Mesendoderm (in vitro differentiated cells): ENCODE results near the gene FAM50A.
A peak's percentile ranks its signal among the peaks of the same experiment; 100 is the strongest.

Experiments
- DNase-seq: peaks from one replicate; pipeline ENCODE4 v3.0.0; 2013
- H2AK5ac ChIP-seq: 2 replicates; pipeline ENCODE4 v1.6.1; 2013; ENCODE audit warnings: low read length, inconsistent platforms
- H2BK120ac ChIP-seq: 2 replicates; pipeline ENCODE4 v1.6.1; 2013; ENCODE audit warnings: low read depth, mild to moderate bottlenecking, low read length, moderate library complexity, mixed read lengths
- H2BK15ac ChIP-seq: replicated peaks from 2 replicates; pipeline ENCODE4 v1.6.1; 2013; ENCODE audit warnings: low read depth, mild to moderate bottlenecking, moderate library complexity
- H2BK5ac ChIP-seq: 2 replicates; pipeline ENCODE4 v1.6.1; 2013; ENCODE audit warnings: low read length, inconsistent platforms
- H3K18ac ChIP-seq: 2 replicates; pipeline ENCODE4 v1.6.1; 2013; ENCODE audit warnings: mild to moderate bottlenecking, low read length, mixed read lengths
- H3K23ac ChIP-seq: one replicate; pipeline ENCODE4 v1.6.1; 2013; ENCODE audit warnings: low read length
- H3K27ac ChIP-seq: 2 replicates; pipeline ENCODE4 v1.5.1; 2013; ENCODE audit warnings: low read depth, mild to moderate bottlenecking, inconsistent platforms, low read length, moderate library complexity
- H3K27me3 ChIP-seq: 2 replicates; pipeline ENCODE4 v1.6.1; 2013; ENCODE audit warnings: low read length, control low read depth, mild to moderate bottlenecking, inconsistent platforms; ENCODE audit not compliant: insufficient read depth, poor library complexity
- H3K36me3 ChIP-seq: 2 replicates; pipeline ENCODE4 v1.6.1; 2013; ENCODE audit warnings: low read length, inconsistent platforms; ENCODE audit not compliant: control insufficient read depth, insufficient read depth
- H3K4ac ChIP-seq: one replicate; pipeline ENCODE4 v1.6.1; 2013; ENCODE audit warnings: low read depth, mild to moderate bottlenecking, low read length, moderate library complexity
- H3K4me1 ChIP-seq: 2 replicates; pipeline ENCODE4 v1.6.1; 2013; ENCODE audit warnings: low read depth, low read length, inconsistent platforms; ENCODE audit not compliant: control insufficient read depth
- H3K4me2 ChIP-seq: 2 replicates; pipeline ENCODE4 v1.6.1; 2013; ENCODE audit warnings: low read length
- H3K4me3 ChIP-seq: 2 replicates; pipeline ENCODE4 v1.5.1; 2013; ENCODE audit warnings: mild to moderate bottlenecking, low read length
- H3K56ac ChIP-seq: one replicate; pipeline ENCODE4 v1.6.1; 2013; ENCODE audit warnings: low read length
- H3K79me1 ChIP-seq: 2 replicates; pipeline ENCODE4 v1.6.1; 2013; ENCODE audit warnings: low read length, inconsistent platforms
- H3K79me2 ChIP-seq: 2 replicates; pipeline ENCODE4 v1.6.1; 2013; ENCODE audit warnings: mild to moderate bottlenecking, low read length; ENCODE audit not compliant: control insufficient read depth, insufficient read depth
- H3K9ac ChIP-seq: 2 replicates; pipeline ENCODE4 v1.6.1; 2013; ENCODE audit warnings: low read length, inconsistent platforms
- H4K5ac ChIP-seq: one replicate; pipeline ENCODE4 v1.6.1; 2013; ENCODE audit warnings: low read length
- H4K8ac ChIP-seq: one replicate; pipeline ENCODE4 v1.6.1; 2013; ENCODE audit warnings: low read depth, mild to moderate bottlenecking, control low read depth, low read length, moderate library complexity
- WGBS: extraction: QIAGEN DNeasy Blood & Tissue Kit; methylation state at CpG from one replicate; pipeline ENCODE4 v1.1.7; 2013; ENCODE audit warnings: low lambda C conversion rate, missing lambda C conversion rate; ENCODE audit not compliant: insufficient coverage; ENCODE audit errors: extremely low coverage; 5-methylcytosine and 5-hydroxymethylcytosine counted together

FAM50A gene

GRCh38 chrX:154484255-154485149 lies 40.6 kb downstream of the FAM50A start:
- no peak overlapping the region for H3K4me2 ChIP-seq
- no peaks in the 10 kb centered on the region for H3K27me3 ChIP-seq
- H2BK5ac ChIP-seq: no peak overlapping the region
- no peak overlapping the region for H2BK120ac ChIP-seq
- no peaks in the 10 kb centered on the region for H3K79me2 ChIP-seq
- H3K23ac ChIP-seq: no peak overlapping the region
- H4K8ac ChIP-seq: no peak overlapping the region
- H3K4ac ChIP-seq: no peak overlapping the region
- no peak overlapping the region for H3K18ac ChIP-seq
- WGBS: no CpG with 5 or more reads among the region's 16 CpGs
- no peak overlapping the region for H2BK15ac ChIP-seq
- no peak for DNase-seq
- no peak overlapping the region for H3K9ac ChIP-seq
- H3K4me1 ChIP-seq: no peaks in the 10 kb centered on the region
- H3K36me3 ChIP-seq: no peaks in the 10 kb centered on the region
- H2AK5ac ChIP-seq: no peak overlapping the region
- H3K27ac ChIP-seq: no peak overlapping the region
- no peak overlapping the region for H3K4me3 ChIP-seq
- no peaks in the 10 kb centered on the region for H3K79me1 ChIP-seq
- no peak overlapping the region for H4K5ac ChIP-seq
- H3K56ac ChIP-seq: no peak overlapping the region

DNA sequence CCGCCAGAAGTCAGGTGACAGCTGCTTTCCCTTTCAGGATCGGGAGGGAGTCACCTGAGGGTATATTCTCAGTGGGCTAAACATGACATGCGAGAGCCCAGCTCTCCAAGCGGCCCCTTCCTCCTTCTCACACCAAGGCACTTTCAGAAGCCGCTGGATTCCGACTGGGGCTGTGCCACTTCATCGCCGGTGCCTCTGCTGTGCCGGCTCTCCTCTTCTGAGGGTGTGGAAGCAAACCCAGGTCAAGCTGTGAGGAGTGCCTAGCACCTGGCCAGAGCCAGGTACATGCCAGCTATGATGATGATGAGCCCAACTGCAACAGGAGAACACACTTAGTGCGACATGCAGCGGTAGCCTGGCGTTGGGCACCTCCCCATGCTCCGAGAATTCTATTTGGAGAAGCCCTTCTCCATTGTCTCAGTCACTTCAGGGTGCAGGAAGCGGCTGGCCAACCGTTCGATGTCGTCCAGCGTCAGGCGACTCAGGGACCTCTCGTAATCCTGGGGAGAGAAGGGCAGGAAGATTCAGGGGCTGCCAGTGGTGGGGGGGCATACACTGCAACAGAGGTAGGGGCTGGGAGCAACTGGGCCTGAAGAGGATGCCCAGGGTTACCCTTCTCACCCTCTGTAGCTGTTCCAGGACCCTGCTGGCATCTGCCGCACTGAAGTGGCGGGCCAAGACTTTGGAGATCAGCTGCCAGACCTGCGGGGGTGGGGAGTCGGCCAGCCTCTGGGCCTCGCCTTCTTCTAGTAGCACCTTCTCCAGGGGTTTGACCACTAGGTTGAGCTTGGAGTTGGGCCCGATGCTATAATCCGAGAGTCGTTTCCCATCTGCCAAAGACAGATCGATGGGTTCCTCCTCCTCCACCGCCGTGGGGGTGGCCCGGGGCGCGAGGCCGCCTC lies 41.5 kb downstream of the FAM50A start:
- peak overlapping the region; percentile 91 for H3K56ac ChIP-seq
- WGBS: no CpG with 5 or more reads among the region's 35 CpGs

DNA sequence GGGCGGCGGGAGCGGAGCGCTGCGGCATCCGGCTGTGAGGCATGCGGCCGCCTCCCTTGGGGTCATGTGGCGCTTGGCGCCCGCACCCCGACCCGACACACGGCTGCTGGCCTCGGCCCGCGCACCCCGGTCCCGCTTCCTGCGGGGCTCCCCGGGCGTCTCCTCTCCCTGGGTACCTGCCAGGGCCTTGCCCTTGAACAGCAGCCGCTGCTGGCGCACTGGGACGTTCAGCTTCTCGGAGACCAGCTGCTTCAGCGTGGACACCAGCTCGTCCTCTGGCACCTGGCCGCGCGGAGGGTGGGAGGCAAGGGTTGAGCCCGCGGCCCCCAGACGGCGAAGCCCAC lies 42.1 kb downstream of the FAM50A start:
- peak; percentile 6 for DNase-seq
- Histone ChIP-seq H2BK120ac (no peak overlapping the region), H3K79me1 (no peaks in the 10 kb centered on the region), H3K9ac (peak overlapping the region; percentile 87), H2BK15ac (no peak overlapping the region), H2AK5ac (no peak overlapping the region), H4K8ac (no peak overlapping the region), H3K4me2 (peak overlapping the region; percentile 40), H3K27me3 (no peaks in the 10 kb centered on the region), H3K56ac (peak overlapping the region; percentile 91), H4K5ac (no peak overlapping the region), H3K4ac (peak overlapping the region; percentile 71), H2BK5ac (no peak overlapping the region), H3K27ac (no peak overlapping the region), H3K18ac (peak overlapping the region; percentile 81), H3K79me2 (no peaks in the 10 kb centered on the region), H3K4me3 (peak overlapping the region; percentile 56), H3K4me1 (no peaks in the 10 kb centered on the region), H3K36me3 (no peaks in the 10 kb centered on the region), H3K23ac (no peak overlapping the region)
- WGBS: no CpG with 5 or more reads among the region's 35 CpGs

More for the DNA sequence above, 41.5 kb downstream of the FAM50A start:
- Histone ChIP-seq H3K27me3 (no peaks in the 10 kb centered on the region), H3K4ac (peak overlapping the region; percentile 71), H3K4me3 (peak overlapping the region; percentile 56), H4K5ac (no peak overlapping the region), H3K36me3 (no peaks in the 10 kb centered on the region), H2BK5ac (no peak overlapping the region), H3K79me1 (no peaks in the 10 kb centered on the region), H3K4me2 (peak overlapping the region; percentile 40), H2BK120ac (no peak overlapping the region), H3K79me2 (no peaks in the 10 kb centered on the region), H2BK15ac (no peak overlapping the region), H4K8ac (no peak overlapping the region), H3K18ac (no peak overlapping the region), H3K23ac (no peak overlapping the region), H3K4me1 (no peaks in the 10 kb centered on the region), H2AK5ac (no peak overlapping the region), H3K9ac (peak overlapping the region; percentile 87), H3K27ac (no peak overlapping the region)
- peak; percentile 7 for DNase-seq

- no peaks in the 10 kb centered on the region for H3K27me3 ChIP-seq
- no peaks in the 10 kb centered on the region for H3K79me2 ChIP-seq
- peak within 1 kb of the TSS; percentile 81 for H3K18ac ChIP-seq
- no CpG with 5 or more reads among the region's 95 CpGs for WGBS
- peak within 1 kb of the TSS; percentile 71 for H3K4ac ChIP-seq
- no peak within 1 kb of the TSS for H4K5ac ChIP-seq
- H3K23ac ChIP-seq: no peak within 1 kb of the TSS
- H2BK15ac ChIP-seq: no peak within 1 kb of the TSS
- no peaks in the 10 kb centered on the region for H3K79me1 ChIP-seq
- peak within 1 kb of the TSS; percentile 40 for H3K4me2 ChIP-seq
- H3K36me3 ChIP-seq: no peaks in the 10 kb centered on the region
- peak within 1 kb of the TSS; percentile 87 for H3K9ac ChIP-seq
- H2AK5ac ChIP-seq: no peak within 1 kb of the TSS
- H3K27ac ChIP-seq: no peak within 1 kb of the TSS
- no peak within 1 kb of the TSS for H2BK120ac ChIP-seq
- no peak within 1 kb of the TSS for H2BK5ac ChIP-seq
- DNase-seq: peak; percentile 60
- peak within 1 kb of the TSS; percentile 91 for H3K56ac ChIP-seq
- no peak within 1 kb of the TSS for H4K8ac ChIP-seq
- H3K4me1 ChIP-seq: no peaks in the 10 kb centered on the region
- H3K4me3 ChIP-seq: peak within 1 kb of the TSS; percentile 56
Observed at GRCh38 chrX:154486396-154487207, 42.7 kb downstream of the FAM50A start, which contains the start of gene UBL4A. Gene UBL4A (minus strand): TSS chrX:154486615. CDS start chrX:154486584, 31 bp downstream.

GRCh38 chrX:154487518-154488290 lies 43.8 kb downstream of the FAM50A start:
- no peaks in the 10 kb centered on the region for H3K4me1 ChIP-seq
- WGBS: no CpG with 5 or more reads among the region's 28 CpGs
- H2BK15ac ChIP-seq: no peak overlapping the region
- no peaks in the 10 kb centered on the region for H3K27me3 ChIP-seq
- no peak overlapping the region for H3K4ac ChIP-seq
- no peak overlapping the region for H2BK5ac ChIP-seq
- H3K36me3 ChIP-seq: no peaks in the 10 kb centered on the region
- H2AK5ac ChIP-seq: no peak overlapping the region
- H3K4me2 ChIP-seq: no peak overlapping the region
- no peak overlapping the region for H2BK120ac ChIP-seq
- no peak overlapping the region for H3K18ac ChIP-seq
- H4K5ac ChIP-seq: no peak overlapping the region
- no peaks in the 10 kb centered on the region for H3K79me1 ChIP-seq
- H3K4me3 ChIP-seq: no peak overlapping the region
- no peak overlapping the region for H3K27ac ChIP-seq
- H3K23ac ChIP-seq: no peak overlapping the region
- no peaks in the 10 kb centered on the region for H3K79me2 ChIP-seq
- H4K8ac ChIP-seq: no peak overlapping the region
- no peak overlapping the region for H3K9ac ChIP-seq
- DNase-seq: no peak
- no peak overlapping the region for H3K56ac ChIP-seq
